GM19351 (cell line): ENCODE results near the gene KRTAP4-8.
"Not testable (repeated sequence)": the region's sequence is repeated elsewhere in the genome, so short reads cannot be mapped to it uniquely, and the experiment has no call there.

ENCODE experiments used
- ATAC-seq: cut with Tn5 transposase; IDR thresholded peaks from one replicate; pipeline ENCODE4 v1.9.1; 2021; ENCODE audit warnings: mild to moderate bottlenecking, moderate library complexity; ENCODE audit not compliant: unreplicated experiment

KRTAP4-8 gene

DNA sequence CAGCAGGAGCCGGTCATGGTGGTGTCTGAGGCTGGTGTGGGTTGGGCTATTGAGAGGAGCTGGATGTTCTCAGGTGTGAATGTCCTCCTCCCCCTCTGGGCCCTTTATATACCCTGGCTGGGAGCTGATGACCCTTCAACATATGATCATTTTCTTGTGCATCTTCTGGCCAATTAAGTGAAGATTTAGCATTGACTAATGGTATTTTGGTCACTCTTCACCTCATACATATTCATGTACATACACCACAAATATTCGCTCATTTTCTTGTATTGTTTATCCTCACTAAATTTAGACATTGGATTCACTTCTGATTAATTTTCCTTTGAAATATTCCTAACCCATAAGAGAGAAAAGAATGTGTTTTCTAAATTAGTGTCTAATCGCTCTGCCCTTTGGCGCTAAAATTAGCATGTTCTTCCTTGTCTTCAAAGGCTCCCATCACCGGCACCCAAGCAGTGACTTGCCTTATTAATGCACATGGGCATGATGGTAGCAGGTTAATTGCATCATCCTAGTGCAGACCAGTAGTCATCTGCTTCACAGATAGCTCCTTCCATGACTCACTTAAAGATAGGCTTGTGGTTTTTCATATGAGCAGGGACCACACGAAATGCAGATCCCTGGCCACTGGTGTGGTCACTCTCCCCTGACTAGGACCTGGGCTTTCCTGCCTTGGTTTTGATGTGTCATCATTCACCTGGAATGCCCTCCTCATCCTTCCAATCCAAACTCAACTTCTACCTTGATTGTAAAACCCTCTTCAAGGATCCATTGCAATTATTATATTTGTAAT lies 31.9 kb downstream of the KRTAP4-8 start, which contains the start of gene KRTAP2-4:
KRTAP2-4 (minus strand) TSS at position 51 of the 796 bp plus-strand sequence; CDS start at position 17, 34 bp downstream.
- no peak for ATAC-seq

DNA sequence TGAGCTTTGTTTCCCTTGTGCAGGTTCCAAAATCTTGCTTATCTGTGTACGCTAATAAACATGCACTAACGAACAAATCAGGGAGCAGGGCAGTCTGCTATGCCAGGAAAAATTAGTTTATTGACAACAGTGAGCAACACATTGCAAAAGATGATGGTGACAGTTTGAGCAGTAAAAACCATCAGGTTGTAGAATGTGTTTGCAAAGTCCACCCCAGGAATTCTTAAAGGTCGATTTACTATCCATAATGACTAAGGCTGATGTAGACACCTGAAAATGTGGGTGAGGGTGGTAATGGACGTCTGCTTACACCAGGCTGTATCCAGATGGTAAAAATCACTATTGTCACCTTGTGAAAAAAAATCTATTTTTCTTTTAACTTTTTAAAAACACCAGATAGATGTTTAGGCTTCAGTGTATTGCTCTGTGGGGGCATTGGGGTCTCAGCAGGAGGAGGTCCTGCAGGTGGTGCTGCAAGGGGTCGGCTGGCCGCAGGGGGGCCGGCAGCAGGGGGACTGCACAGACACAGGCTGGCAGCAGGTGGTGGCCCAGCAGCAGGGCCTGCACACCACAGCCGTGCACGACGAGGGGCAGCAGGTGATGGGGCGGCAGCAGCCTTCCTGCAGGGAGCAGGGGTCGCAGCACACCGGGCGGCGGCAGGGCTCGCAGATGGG lies 32.8 kb downstream of the KRTAP4-8 start:
- not testable (repeated sequence) for ATAC-seq

DNA sequence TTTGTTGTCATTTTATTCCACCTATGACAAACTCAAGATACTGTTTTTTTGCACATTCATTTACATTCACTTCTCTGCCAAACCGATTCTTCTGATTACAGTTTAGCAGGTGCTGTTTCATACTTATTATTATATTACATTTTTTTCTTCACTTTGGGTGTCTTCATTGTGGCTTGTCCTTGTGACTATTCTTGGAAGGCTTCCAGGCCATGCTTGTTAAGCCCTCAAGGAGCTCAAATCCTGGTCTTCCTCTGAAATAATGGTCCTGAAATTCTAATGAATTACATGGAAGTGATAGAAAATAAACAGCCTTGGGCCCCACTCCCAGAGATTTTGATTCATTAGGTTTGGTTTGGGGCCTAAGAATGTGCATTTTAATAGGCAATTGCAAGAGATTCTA lies 33.6 kb downstream of the KRTAP4-8 start:
- ATAC-seq, result no peak

DNA sequence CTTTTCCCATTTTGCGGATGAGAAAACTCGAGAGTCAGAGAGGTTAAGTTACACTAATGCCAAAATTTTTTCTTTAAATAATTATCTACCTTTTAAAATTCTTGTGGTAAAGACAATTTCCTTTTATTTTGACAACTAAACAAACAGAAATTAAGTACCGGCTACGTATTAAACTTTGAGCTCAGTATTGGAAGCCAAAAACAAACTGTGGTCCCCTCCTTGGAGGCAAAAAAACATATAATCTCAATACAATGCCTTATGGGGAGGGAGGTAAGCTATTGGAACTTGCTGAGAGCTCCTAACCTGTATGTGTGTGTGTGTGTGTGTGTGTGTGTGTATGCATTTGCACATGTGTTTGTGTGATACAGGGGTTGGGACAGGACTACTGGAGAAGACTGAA lies 34.5 kb downstream of the KRTAP4-8 start:
- no peak for ATAC-seq

DNA sequence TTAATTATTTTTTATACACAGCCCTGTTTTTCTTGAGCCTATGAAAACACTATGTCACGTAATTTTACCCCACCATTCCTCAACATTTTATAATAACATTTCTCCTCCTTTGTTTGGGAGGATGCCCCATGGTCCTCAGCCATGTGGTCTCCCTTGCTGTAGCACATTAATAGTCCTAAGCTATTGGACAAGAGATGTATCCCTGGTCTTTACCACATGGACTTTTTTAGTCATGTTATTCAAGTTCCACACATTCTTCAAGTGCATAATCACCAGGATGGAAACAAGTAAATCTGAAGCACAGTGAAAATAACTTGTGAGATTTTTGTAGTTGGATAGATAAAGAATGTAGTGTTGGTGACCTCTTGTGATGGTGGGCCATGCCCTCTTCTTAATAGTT lies 36.0 kb downstream of the KRTAP4-8 start:
- ATAC-seq, result no peak

DNA sequence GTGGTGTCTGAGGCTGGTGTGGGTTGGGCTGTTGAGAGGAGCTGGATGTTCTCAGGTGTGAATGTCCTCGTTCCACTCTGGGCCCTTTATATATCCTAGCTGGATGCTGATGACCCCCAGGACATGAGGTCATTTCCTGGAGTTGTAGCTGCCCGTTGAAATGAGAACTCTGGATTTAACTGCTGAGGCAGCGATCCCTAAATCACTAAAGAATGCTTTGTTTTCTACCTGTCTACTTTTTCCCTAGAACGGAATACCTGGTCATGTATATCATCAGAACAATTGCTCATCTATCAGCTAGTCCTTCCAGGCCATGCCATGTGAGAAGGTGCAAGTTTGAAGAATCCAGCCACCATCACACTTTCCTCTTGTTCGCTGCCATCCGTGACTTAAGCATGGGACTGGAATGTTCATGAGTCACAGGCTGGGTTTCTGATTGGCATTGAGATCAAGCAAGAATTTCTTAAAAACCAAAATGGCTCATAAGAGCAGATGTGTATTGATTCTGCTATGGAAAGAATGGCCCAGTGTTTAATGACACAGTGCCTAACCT lies 37.8 kb downstream of the KRTAP4-8 start, which contains the start of gene KRTAP2-3:
KRTAP2-3 (minus strand) TSS at position 63 of the 553 bp plus-strand sequence. CDS start 64 bp downstream, outside the sequence.
- ATAC-seq, result no peak

DNA sequence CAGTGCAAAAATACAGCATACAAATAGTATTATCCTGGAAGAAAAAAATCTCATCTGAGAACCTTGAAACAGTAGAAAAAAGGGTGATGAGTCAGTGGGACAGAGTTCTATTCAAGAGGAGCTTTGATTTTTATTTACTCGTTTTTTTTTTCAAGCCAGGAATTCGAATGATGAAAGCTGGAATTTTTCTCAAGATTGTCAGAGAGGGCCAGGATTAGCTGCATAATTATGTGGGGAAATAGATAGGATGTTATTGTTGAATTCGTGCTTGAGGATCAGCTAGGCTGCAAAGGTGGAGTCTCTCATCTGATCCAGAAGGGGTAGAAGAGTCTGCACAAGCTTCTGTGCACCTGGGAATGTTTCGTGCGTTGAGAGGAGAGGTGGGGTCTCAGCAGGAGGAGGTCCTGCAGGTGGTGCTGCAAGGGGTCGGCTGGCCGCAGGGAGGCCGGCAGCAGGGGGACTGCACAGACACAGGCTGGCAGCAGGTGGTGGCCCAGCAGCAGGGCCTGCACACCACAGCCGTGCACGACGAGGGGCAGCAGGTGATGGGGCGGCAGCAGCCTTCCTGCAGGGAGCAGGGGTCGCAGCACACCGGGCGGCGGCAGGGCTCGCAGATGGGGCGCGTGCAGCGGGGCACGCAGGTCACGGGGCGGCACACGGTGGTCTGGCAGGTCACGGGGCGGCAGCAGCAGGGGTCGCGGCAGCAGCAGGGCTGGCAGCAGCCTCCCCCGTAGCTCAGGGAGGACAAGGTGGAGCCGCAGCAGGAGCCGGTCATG lies 38.5 kb downstream of the KRTAP4-8 start:
- ATAC-seq, result not testable (repeated sequence)

DNA sequence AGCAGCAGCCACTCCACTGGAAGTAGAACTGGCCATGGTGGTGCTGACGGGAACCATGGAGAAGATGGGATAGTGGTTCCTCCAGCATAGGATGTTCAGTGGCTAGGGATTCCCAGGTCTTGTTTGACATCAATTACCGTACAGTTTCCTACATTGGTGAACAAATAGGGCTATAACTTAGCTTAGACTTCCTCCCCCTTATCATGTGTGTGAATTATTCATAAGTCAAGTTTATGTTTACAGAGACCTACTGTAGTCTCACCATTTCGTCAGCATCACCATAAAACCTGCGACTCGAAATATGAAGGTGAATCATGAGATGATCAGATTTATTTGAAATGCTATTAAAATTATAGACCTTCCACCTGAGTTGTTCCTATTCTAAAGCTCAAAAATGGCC lies 39.2 kb downstream of the KRTAP4-8 start:
- no peak for ATAC-seq

DNA sequence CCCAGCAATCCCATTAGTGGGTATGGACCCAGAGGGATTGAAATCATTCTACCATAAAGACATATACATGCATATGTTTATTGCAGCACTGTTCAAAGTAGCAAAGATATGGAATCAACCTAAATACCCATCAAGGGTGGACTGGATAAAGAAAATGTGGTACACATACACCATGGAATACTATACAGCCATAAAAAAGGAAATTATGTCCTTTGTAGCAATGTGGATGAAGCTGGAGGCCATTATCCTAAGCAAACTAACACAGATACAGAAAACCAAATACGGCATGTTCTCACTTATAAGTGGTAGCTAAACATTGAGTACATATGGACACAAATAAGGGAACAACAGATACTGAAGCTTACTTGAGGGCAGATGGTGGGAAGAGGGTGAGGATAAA lies 40.4 kb downstream of the KRTAP4-8 start:
- ATAC-seq, result no peak

DNA sequence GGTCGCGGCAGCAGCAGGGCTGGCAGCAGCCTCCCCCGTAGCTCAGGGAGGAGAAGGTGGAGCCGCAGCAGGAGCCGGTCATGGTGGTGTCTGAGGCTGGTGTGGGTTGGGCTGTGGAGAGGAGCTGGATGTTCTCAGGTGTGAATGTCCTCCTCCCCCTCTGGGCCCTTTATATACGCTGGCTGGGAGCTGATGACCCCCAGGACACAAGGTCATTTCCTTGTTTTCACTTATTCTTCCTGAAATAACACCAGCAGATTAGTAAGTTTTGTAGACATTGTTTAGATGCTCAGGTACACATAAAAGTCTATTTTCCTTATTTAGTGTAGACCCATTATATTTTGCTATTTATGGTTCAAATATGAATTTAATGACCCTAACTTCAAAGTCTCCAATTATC lies 42.8 kb downstream of the KRTAP4-8 start, which contains the start of gene KRTAP2-2:
KRTAP2-2 (minus strand) TSS at position 101 of the 400 bp plus-strand sequence; CDS start at position 82, 19 bp downstream.
- ATAC-seq, result not testable (repeated sequence)

DNA sequence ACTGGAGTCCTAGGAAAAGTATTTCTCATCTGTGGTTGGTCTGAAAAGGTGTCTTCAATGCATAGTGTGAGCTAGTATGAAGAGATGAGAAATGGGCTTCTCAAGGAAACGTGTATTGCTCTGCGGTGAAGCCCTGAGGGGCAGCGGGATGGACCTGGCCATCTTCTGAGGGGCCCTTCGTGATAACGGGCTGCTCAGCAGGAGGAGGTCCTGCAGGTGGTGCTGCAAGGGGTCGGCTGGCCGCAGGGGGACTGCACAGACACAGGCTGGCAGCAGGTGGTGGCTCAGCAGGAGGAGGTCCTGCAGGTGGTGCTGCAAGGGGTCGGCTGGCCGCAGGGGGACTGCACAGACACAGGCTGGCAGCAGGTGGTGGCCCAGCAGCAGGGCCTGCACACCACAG lies 43.4 kb downstream of the KRTAP4-8 start:
- ATAC-seq, result not testable (repeated sequence)

DNA sequence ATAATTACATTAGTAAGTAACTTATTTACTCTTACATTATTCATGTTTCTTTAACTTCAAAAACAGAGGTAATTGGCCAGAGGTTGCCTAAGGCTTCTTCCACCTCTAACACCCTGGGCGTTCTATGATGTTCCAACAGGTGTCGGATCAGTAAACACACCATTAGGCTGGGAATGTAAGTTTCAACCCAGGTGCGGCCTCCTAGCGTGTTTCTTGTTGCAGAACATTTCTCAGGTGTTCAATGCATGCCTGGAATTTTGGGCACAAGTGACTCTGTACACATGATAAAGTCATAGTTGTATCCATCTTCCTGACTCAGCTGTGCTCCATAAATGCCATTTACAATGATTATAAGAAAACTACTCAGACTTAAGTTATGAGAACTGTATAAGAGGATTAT lies 43.9 kb downstream of the KRTAP4-8 start:
- ATAC-seq, result no peak

DNA sequence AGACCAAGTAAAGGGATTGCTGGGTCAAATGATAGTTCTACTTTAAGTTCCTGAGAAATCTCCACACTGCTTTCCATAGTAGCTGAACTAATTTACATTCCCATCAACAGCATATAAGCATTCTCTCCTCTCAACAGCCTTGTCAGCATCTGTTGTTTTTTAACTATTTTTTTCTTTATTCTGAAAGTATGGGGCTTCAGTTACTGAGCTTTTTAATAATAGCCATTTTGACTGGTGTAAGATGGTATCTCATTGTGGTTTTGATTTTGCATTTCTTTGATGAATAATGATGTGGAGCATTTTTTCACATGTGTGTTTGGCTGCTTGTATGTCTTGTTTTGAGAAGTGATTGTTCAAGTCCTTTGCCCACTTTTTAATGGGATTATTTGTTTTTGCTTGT lies 45.4 kb downstream of the KRTAP4-8 start:
- ATAC-seq, result no peak

DNA sequence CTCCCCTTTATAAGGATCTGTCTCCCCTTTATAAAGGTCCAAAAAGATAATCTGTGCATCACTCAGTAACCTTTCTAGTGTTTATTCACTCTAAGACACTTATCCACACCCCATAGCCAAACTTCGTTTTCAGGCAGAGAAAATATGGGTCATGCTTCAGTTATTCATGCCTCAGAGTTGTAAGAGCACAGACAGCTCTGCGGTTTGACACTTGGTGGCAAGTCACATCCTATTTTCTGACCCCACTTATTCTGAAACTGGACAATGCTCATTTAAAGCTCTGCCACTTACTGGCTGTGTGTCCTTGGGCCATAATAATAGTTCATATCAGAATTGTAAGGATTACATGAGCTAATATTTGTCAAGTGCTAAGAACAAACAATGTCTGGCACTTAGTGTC lies 48.8 kb downstream of the KRTAP4-8 start:
- no peak for ATAC-seq

DNA sequence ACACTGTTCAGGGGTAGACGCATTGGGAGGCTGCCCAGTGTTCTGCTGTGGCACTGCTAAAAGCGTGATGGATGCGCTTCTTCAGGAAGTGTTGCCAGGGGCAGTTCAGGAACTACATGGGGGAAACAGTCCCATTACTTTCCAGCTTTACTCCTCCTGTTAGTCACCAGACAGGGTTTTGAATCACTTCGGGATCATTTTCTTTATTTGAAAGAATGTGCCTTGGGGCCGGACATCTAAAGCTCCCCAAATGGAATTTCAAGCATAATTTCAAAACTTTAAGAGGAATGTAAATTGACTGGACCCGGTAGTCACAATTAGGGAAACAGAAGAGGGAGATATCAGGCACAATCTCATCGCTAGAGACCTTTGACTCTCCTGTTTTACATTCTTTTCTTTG lies 49.5 kb downstream of the KRTAP4-8 start:
- no peak for ATAC-seq
